Esophagus squamous epithelium (tissue), 5 donors: ENCODE measurements around the gene KIAA1217. TPM values are rescaled to one million over a fixed set of nuclear protein-coding genes. Genes with fewer than 3 reads are reported as not detected.
A peak's percentile ranks its signal among the peaks of the same experiment; 100 is the strongest.

ENCODE experiments used
- DNase-seq: peaks from one replicate; lab custom pipeline; 2025; lab: John Stamatoyannopoulos, UW
- H3K27ac ChIP-seq, 4 donors: fragments of 200-600 bp; sonication (generic); one replicate each; pipeline ENCODE4 v1.5.1; 2016 to 2019; ENCODE audit warnings: mild to moderate bottlenecking in 1 of 4
- H3K27me3 ChIP-seq, 4 donors: fragments of 200-600 bp; sonication (generic); 1 replicate in 3 of 4; 2 replicates in 1 of 4; pipeline versions ENCODE4 v1.5.1 to v1.6.0; 2017 to 2021; ENCODE audit warnings: antibody characterized with exemption in 1 of 4
- H3K36me3 ChIP-seq, 3 donors: fragments of 200-600 bp; sonication (generic); one replicate each; pipeline ENCODE4 v1.5.1; 2016 to 2019
- H3K4me1 ChIP-seq, 3 donors: fragments of 200-600 bp; sonication (generic); one replicate each; pipeline ENCODE4 v1.5.1; 2017 to 2019
- H3K4me3 ChIP-seq, 4 donors: fragments of 200-600 bp; sonication (generic); 1 replicate in 3 of 4; 2 replicates in 1 of 4; pipeline ENCODE4 v1.5.1; 2016 to 2019; ENCODE audit warnings: mild to moderate bottlenecking in 2 of 4, moderate library complexity in 1 of 4
- H3K9me3 ChIP-seq, 3 donors: fragments of 200-600 bp; sonication (generic); one replicate each; pipeline ENCODE4 v1.5.1; 2016 to 2019
- CTCF ChIP-seq, 6 experiments: fragments of 450-650 bp in 4 of 6; fragments of 200-600 bp in 2 of 6; sonication (generic) in 2 of 6; IDR thresholded peaks; one replicate each; pipeline ENCODE4 v1.5.1; 2016 to 2019; ENCODE audit warnings: antibody characterized with exemption in 6 of 6, mild to moderate bottlenecking in 4 of 6, moderate library complexity in 4 of 6
- POLR2A ChIP-seq, 4 donors: fragments of 450-650 bp; IDR thresholded peaks; one replicate each; pipeline ENCODE4 v1.6.1; 2017; ENCODE audit warnings: antibody characterized with exemption in 4 of 4, mild to moderate bottlenecking in 4 of 4, moderate library complexity in 3 of 4
- WGBS, 2 donors: methylation state at CpG; one replicate each; pipeline ENCODE4 v1.1.5; 2018; 5-methylcytosine and 5-hydroxymethylcytosine counted together
- intact Hi-C: fragments of 100-400 bp; cut with DNase I; formaldehyde crosslinking; loops from one replicate; pipeline ENCODE4 v1.15.0; 2022
- total RNA-seq, 4 donors: library from RNA; depleted of rRNA; stranded (reverse); fragments of >200 nt; gene quantifications; one replicate each; pipeline ENCODE4 v1.1.0, GENCODE V29; 2016
- donor health status: DM: yes; HTN: yes; CAD: no.

The KIAA1217 gene
- total RNA-seq, 4 donors from 2014 or later: 56.2 to 67.6 (median 66.2) TPM

- TF ChIP-seq POLR2A (IDR thresholded peaks at IDR 0.05) (no peak), CTCF (IDR thresholded peaks at IDR 0.05) (no peak)
- no peak overlapping the region for H3K4me3 ChIP-seq
- WGBS, 2 donors: 63 to 69% methylated on average over 6 of the region's 6 CpGs
- no peaks in the 10 kb centered on the region for H3K9me3 ChIP-seq
- no peak overlapping the region for H3K27ac ChIP-seq
- peaks cover 0 to 92% (median 4%) of the 10 kb centered on the region in 3 donors for H3K36me3 ChIP-seq
- H3K4me1 ChIP-seq: peaks cover 0 to 24% (median 0%) of the 10 kb centered on the region in 3 donors
- DNase-seq: no peak
- no peaks in the 10 kb centered on the region for H3K27me3 ChIP-seq
- intact Hi-C loops: no loop called here
These were observed 294.0 kb downstream of the KIAA1217 start for GRCh38 chr10:24502801-24503460.

GRCh38 chr10:24503461-24504320 is 294.8 kb downstream of the KIAA1217 start:
- WGBS, 2 donors: 47 to 60% methylated on average over 12 of the region's 12 CpGs
- no peaks in the 10 kb centered on the region for H3K27me3 ChIP-seq
- H3K27ac ChIP-seq: no peak overlapping the region
- H3K4me3 ChIP-seq: no peak overlapping the region
- no peaks in the 10 kb centered on the region for H3K9me3 ChIP-seq
- no peak for DNase-seq
- H3K36me3 ChIP-seq: peaks cover 0 to 86% (median 4%) of the 10 kb centered on the region in 3 donors
- intact Hi-C loops: no loop called here
- peaks cover 0 to 24% (median 0%) of the 10 kb centered on the region in 3 donors for H3K4me1 ChIP-seq
- TF ChIP-seq POLR2A (IDR thresholded peaks at IDR 0.05): no peak
- TF ChIP-seq CTCF (IDR thresholded peaks at IDR 0.05): peak in 5 of 6 experiments; percentile 34 to 67 (median 42)

GRCh38 chr10:24505759-24506158 is 296.8 kb downstream of the KIAA1217 start:
- intact Hi-C loops: no loop called here
- H3K9me3 ChIP-seq: no peaks in the 10 kb centered on the region
- no peak for DNase-seq

GRCh38 chr10:24513155-24513554 is 304.2 kb downstream of the KIAA1217 start:
- H3K9me3 ChIP-seq: no peaks in the 10 kb centered on the region
- TF ChIP-seq CTCF (IDR thresholded peaks at IDR 0.05) (peak in 3 of 6 experiments; percentile 20 to 39 (median 22)), POLR2A (IDR thresholded peaks at IDR 0.05) (no peak)
- H3K27me3 ChIP-seq: no peaks in the 10 kb centered on the region
- H3K27ac ChIP-seq: no peak overlapping the region
- no peak overlapping the region for H3K4me3 ChIP-seq
- 70 to 71% methylated on average over 9 of the region's 9 CpGs for WGBS, 2 donors
- H3K36me3 ChIP-seq: peaks cover 0 to 92% (median 19%) of the 10 kb centered on the region in 3 donors
- no peak for DNase-seq
- intact Hi-C loops: loop anchor here (10.0 kb wide), 1 partner anchor 148 kb away; no protein-coding TSS in a partner anchor
- H3K4me1 ChIP-seq: no peaks in the 10 kb centered on the region

More at GRCh38 chr10:24505759-24506158, 296.8 kb downstream of the KIAA1217 start:
- H3K4me3 ChIP-seq: no peak overlapping the region
- TF ChIP-seq CTCF (IDR thresholded peaks at IDR 0.05) (no peak), POLR2A (IDR thresholded peaks at IDR 0.05) (no peak)
- peak overlapping the region in 1 of 4 donors; percentile 33 for H3K27ac ChIP-seq
- H3K36me3 ChIP-seq: peaks cover 0 to 91% (median 4%) of the 10 kb centered on the region in 3 donors
- 26 to 39% methylated on average over 7 of the region's 7 CpGs for WGBS, 2 donors
- H3K27me3 ChIP-seq: no peaks in the 10 kb centered on the region
- H3K4me1 ChIP-seq: peaks cover 0 to 24% (median 0%) of the 10 kb centered on the region in 3 donors
